ENCODE results near the gene SCN4B. TPM values are rescaled to one million over a fixed set of nuclear protein-coding genes. Genes with fewer than 3 reads are reported as not detected.
A peak's percentile ranks its signal among the peaks of the same experiment; 100 is the strongest.

The SCN4B gene
- total RNA-seq, 1 donor from 2014 or later = 4.1 TPM

- no peak for DNase-seq
Observed at GRCh38 chr11:118174006-118174567, 21.5 kb upstream of the SCN4B start.

- DNase-seq = no peak
Observed at GRCh38 chr11:118172356-118172755, 19.7 kb upstream of the SCN4B start.

GRCh38 chr11:118171269-118172062, 18.8 kb upstream of the SCN4B start:
- peak; percentile 91 for DNase-seq

GRCh38 chr11:118170882-118171268, 18.3 kb upstream of the SCN4B start:
- DNase-seq = no peak

GRCh38 chr11:118170231-118170630, 17.6 kb upstream of the SCN4B start:
- DNase-seq = no peak

- no peak for DNase-seq
Observed at GRCh38 chr11:118169300-118170140, 16.9 kb upstream of the SCN4B start.

GRCh38 chr11:118168751-118169150, 16.1 kb upstream of the SCN4B start:
- no peak for DNase-seq

GRCh38 chr11:118168316-118168715, 15.7 kb upstream of the SCN4B start:
- DNase-seq = no peak

GRCh38 chr11:118167906-118168305, 15.3 kb upstream of the SCN4B start:
- DNase-seq = no peak

- DNase-seq = no peak
Observed at GRCh38 chr11:118167253-118167652, 14.6 kb upstream of the SCN4B start.

- no peak for DNase-seq
Observed at GRCh38 chr11:118166641-118167040, 14.0 kb upstream of the SCN4B start.

GRCh38 chr11:118164885-118165284, 12.3 kb upstream of the SCN4B start:
- DNase-seq = no peak

GRCh38 chr11:118163494-118163893, 10.9 kb upstream of the SCN4B start:
- DNase-seq = no peak

GRCh38 chr11:118162846-118163245, 10.2 kb upstream of the SCN4B start:
- no peak for DNase-seq

- DNase-seq = no peak
Observed at GRCh38 chr11:118161786-118162185, 9.2 kb upstream of the SCN4B start.

- no peak for DNase-seq
Observed at GRCh38 chr11:118157186-118157895, 4.7 kb upstream of the SCN4B start.

GRCh38 chr11:118156531-118157185, 4.0 kb upstream of the SCN4B start:
- DNase-seq = no peak

GRCh38 chr11:118155776-118156530, 3.3 kb upstream of the SCN4B start:
- no peak for DNase-seq

- DNase-seq = no peak
Observed at GRCh38 chr11:118154641-118155040, 2.0 kb upstream of the SCN4B start.

- DNase-seq = no peak
Observed at GRCh38 chr11:118153976-118154375, 1.4 kb upstream of the SCN4B start.

GRCh38 chr11:118153516-118153915, 893 bp upstream of the SCN4B start:
- no peak for DNase-seq

Data from tongue (tissue), 2 donors.